Left ventricle myocardium superior (tissue), 1 donor: ENCODE measurements around the gene OLFM2. TPM values are rescaled to one million over a fixed set of nuclear protein-coding genes. Genes with fewer than 3 reads are reported as not detected.
"Not testable (repeated sequence)": the region's sequence is repeated elsewhere in the genome, so short reads cannot be mapped to it uniquely, and the experiment has no call there.

Source experiments
- ATAC-seq: fragments of 200-7000 bp; cut with Tn5 transposase; one replicate; pipeline ENCODE4 v1.9.1; 2020; ENCODE audit warnings: mild to moderate bottlenecking, moderate library complexity
- DNase-seq: peaks from one replicate; pipeline ENCODE4 v3.0.0-alpha.2; 2020
- intact Hi-C: fragments of 100-400 bp; cut with micrococcal nuclease; formaldehyde crosslinking; loops from one replicate; pipeline ENCODE4 v1.11.0; 2022
- total RNA-seq: library from RNA; stranded (reverse); fragmentation: NEBNext Ultra II Directional; extraction: Animal tissue kit (Norgen Biotek cat#: 25700); gene quantifications from one replicate; pipeline ENCODE4 v1.2.1, GENCODE V29; 2021
- donor health status: DM: no; HTN: yes; CAD: no; lungs with severe emphysema.

Gene OLFM2
- total RNA-seq, 1 donor from 2014 or later: 1.8 TPM

DNA sequence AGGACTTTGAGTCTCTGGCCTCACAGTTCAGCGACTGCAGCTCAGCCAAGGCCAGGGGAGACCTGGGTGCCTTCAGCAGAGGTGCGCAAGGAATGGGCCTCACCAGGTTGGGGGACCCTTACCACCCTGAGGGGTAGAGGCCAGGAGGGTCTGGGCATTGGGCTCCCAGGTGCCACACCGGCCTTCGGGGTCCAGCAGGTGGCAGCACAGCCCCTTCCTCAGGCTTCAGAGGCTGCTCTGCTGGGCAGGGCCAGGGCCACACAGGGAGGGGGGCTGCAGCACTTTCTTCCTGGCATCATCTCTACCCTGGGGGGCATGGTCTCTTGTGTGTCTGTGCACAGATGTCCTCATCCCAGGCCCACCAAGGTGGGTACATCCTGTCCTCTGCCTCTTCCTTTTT, 88.3 kb downstream of the OLFM2 start:
- no peak for DNase-seq
- no peak for ATAC-seq
- intact Hi-C loops: no loop called here

- peak; percentile 56 for DNase-seq
- intact Hi-C loops: no loop called here
- ATAC-seq: peak; percentile 61
These were observed 89.1 kb downstream of the OLFM2 start for GRCh38 chr19:9847087-9847671.

DNA sequence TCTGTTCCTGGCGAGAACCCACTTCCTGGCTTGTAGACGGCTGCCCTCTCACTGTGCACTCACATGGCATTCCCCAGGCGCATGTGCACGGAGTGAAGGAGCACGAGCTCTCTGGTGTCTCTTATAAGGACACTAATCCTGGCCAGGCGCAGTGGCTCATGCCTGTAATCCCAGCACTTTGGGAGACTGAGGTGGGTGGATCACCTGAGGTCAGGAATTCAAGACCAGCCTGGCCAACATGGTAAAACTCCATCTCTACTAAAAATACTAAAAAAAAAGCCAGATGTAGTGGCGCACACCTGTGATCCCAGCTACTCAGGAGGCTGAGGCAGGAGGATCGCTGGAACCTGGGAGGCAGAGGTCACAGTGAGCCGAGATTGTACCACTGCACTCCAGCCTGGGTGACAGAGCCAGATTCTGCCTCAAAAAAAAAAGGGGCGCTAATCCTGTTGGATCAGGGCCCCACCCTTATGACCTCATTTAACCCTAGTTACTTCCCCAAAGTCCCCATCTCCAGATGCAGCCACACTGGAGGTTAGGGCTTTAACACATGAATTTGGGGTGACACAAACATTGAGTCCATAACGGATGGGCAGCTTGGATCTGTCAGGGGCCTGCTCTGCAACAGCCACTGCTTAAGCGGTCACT, 92.6 kb downstream of the OLFM2 start:
- intact Hi-C loops, ATAC-seq, DNase-seq: not testable (repeated sequence)

DNA sequence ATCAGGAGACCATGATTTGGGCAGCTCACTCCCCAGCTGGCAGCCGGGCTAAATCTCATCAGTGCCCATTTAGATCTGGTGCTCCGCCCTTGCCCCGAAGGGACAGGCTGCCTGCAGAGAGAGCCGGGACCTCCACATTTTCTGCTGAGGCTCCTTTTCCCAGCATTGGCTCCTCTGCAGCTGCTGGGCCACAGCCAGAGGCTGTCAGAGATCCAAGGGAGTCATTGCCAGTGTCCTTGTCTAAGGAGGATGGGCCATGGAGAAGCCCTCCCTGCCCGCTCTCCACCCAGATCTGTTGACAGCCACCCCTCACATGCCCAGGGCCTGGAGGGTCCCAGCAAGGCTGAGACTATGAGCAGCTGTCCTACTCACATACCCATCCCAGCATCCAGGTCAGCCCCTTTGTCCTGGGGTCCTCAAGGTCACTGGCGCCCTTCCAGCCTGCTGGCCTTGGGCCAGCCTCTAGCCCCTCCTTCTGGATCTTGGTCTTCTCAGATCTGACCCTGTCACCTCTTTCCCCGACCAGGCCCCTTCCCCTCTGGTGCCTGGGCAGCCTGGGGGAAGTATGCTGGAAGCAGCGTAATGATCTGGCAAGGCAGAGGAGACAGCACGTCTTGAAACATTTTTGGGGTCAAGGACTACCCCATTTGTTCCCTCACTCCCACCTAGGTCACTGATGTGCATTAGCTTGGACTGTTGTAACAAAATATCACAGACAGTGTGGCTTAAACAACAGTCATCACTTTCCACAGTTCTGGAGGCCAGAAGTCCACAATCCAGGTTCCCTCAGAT, 93.3 kb downstream of the OLFM2 start:
- peak; percentile 60 for DNase-seq
- intact Hi-C loops: no loop called here
- peak; percentile 26 for ATAC-seq

DNA sequence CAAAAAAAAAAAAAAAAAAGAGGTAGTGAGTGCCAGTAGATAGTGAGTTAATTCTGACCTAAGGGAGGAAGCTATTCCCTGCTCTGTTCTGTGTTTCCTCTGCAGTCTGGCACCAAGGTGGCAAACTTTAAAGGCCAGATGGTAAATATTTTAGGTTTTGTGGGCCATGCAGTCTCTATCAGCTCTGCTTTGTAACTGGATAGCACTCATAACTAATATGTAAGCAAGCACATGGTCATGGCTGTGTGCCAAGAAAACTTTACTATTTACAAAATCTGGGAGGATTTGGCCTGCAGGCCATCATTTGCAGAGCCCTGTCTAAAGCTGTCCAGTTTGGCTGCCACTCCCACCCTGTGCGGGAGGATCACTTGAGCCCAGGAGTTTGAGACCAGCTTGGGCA, 96.9 kb downstream of the OLFM2 start:
- intact Hi-C loops: no loop called here
- ATAC-seq: no peak
- DNase-seq: no peak

DNA sequence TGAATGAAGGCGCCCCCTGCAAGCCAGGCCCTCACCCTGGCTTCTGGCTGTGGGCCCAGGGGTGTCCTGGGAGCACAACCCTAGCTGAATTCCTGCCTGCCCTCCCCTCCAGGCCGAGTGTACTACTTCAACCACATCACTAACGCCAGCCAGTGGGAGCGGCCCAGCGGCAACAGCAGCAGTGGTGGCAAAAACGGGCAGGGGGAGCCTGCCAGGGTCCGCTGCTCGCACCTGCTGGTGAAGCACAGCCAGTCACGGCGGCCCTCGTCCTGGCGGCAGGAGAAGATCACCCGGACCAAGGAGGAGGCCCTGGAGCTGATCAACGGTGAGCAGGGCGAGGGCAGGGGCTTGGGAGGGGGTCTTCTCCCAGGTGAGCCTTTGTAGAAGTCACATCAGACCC, 98.0 kb downstream of the OLFM2 start:
- DNase-seq (no peak), ATAC-seq (no peak)
- intact Hi-C loops: no loop called here

DNA sequence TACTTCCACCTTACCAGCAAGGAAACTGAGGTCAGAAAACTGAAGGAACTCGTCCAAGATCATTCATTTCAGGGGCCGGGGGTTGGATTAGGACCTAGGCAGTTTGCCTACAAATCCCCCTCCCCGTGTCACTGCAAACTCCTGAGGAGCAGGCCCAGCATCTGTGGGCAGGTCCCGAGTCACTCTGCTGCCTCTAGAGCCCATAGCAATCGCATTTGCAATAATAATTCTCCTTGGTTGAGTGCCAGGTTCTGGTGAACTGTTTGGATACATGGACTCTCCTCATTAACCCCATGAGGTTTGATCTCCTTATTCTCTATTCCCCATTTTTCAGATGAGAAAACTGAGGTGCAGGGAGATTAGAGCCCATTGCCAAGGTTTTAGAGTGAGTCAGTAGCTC, 100.3 kb downstream of the OLFM2 start:
- ATAC-seq (no peak), DNase-seq (no peak)
- intact Hi-C loops: no loop called here

DNA sequence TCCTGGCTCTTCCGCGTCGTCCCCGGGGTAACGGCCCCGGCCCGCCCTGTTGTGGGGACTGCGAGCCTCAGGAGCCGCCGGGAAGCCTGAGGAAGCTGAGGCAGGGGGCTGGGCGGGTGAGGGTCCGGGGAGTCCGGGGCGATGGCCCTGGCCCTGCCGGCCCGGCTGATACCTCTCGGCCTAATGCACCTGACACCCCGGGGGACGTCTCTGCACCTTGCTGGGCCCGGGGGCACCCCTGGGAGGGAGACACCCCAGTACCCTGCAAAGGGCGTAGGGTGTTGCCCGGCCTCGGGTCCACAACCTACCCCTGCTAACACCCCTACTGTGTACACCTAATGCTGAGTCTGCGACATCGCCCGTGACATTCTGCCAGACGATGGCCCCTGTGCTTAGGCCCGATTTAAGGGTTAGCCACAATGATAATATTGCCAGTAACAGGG, 100.8 kb downstream of the OLFM2 start:
- ATAC-seq (peak; percentile 27), DNase-seq (no peak)
- intact Hi-C loops: no loop called here

DNA sequence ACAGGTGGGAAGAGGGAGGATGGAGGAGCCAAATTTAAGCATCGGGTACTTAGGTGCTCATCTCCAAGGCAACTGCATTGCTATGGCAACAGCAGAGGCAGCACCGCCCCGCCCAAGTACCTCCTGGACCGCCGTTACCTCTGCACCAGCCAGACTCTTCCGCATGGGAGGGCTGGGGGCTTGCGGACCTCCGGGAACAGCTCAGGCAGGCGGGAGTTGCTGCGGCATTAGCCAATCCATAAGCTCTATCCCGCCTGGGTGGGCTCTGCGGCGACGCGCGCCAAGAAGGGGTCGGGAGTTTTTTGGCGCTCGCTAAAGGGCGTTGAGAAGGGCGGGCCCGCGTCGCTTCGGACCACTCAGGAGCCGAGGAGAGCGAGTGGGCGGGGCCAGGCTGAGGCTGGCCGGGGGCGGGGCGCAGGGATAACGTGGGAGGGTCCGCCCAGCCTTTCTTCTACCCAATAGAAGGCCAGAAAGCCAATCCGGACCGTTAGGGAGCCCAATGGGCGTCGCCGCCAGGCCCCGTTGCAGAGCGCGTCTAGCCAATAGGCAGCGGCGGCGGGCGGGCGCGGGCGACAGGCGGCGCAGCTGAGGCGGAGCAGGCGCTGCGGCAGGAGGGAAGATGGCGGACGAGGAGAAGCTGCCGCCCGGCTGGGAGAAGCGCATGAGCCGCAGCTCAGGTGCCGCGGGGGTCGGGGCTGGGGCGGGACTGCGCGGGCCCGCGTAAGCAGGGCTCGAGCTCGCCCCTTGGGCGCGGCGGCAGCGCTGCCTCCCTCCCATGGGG, 101.4 kb downstream of the OLFM2 start, which contains the start of gene PIN1:
Gene PIN1 (plus strand): TSS at position 593 of the 781 bp plus-strand sequence. CDS start 27 bp downstream, at position 620.
- DNase-seq (peak; percentile 100), ATAC-seq (peak; percentile 98)
- intact Hi-C loops: no loop called here

DNA sequence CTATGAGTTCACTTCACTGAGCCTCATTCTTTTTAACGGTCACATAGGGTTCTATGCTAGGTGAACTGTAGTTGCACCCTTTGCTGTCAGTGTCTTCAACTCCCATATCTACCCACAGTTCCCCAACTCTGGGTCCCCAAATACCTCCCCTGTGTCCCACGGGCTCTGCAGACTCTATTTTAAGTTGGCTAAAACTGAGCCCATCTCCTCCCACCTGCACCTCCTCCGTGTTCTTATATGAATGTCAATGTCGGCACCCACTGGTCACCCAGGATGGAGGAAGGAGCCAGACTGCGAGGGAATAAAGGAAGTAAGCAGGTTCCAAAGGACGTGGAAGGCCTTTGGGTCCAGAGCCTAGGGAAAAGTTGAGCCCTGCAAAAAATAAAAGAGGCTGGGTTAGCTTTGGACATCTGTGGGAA, 102.0 kb downstream of the OLFM2 start:
- DNase-seq (no peak), ATAC-seq (no peak)
- intact Hi-C loops: no loop called here

DNA sequence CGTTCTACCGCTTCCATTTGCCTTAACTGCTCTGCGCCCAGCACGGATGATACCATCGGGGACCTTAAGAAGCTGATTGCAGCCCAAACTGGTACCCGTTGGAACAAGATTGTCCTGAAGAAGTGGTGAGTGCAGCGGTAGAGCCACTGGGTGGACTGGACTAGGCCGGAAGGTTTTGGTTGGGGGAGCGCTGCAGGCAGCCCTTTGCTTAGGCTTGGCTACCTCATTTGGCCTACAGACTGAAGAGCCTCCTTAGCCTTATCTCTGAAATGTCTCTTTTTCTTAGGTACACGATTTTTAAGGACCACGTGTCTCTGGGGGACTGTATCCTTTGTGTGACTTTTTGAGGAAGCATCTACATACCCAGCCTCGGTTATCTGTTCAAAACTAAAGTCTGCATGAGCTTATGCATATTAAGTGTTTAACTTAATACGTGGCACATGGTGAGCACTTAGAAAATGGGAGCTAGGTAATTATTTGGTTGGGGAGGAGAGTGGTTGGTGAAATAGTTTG, 107.7 kb downstream of the OLFM2 start:
- no peak for ATAC-seq
- no peak for DNase-seq
- intact Hi-C loops: no loop called here

DNA sequence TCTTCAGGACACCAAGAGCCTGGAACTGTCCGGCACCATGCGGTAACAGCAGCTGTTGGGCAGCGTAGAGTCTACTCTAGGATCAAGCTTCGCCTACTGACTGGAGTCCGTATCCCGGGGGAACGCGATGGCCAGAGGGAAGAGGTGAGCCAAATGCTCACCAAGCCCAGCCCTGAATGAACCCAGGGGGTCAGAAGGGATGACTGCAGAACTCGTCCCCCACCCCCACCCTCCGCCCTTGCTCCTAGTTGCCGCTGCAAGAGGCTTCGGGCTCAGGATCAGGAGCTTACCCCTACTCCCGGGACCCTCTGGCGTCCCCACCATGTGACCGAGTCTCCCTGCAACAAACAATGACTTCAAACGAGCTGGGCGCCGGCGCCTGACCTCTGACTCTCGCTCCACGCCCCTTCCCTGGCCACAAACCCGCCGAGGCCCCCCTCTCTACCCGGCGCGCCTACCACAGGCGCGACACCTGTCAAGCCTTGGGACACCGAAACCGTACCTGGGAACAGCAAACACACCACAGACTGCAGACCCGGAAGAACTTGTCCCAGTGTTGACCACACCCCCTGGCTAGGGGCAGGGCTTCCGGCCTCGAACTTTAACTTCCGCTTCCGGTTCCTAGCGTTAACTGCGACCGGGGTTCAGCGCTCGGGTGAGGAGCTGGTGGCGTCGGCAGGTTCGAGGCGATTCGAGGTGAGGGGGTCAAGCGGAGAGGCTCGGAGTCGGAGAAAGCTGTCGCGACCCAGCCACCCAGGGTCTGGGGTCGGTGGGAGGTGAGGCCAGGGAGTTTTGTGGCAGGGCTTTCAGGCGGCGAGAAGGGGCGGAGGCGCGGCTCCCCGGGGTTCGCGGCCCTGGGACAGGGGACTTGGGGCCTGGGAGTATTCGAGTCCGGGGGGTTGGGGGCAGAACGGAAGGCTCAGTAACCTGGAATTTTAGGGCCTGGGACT, 108.8 kb downstream of the OLFM2 start, which contains the start of gene UBL5:
Gene UBL5 (plus strand): TSS at position 630 of the 950 bp plus-strand sequence. CDS start 420 bp downstream, outside the sequence.
- peak; percentile 96 for ATAC-seq
- intact Hi-C loops: no loop called here
- DNase-seq: peak; percentile 87

GRCh38 chr19:9823816-9824215, 112.5 kb downstream of the OLFM2 start:
- DNase-seq (no peak), ATAC-seq (no peak)
- intact Hi-C loops: no loop called here

DNA sequence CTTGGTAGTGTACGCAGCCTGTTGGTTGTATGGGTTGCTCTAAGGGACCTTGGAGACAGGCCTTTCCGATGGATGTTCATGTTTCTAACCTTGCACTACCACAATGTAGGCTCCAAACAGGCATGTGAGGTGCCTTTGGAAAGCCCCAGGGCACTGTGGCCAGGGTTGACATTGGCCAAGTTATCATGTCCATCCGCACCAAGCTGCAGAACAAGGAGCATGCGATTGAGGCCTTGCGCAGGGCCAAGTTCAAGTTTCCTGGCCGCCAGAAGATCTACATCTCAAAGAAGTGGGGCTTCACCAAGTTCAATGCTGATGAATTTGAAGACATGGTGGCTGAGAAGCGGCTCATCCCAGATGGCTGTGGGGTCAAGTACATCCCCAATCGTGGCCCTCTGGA, 116.3 kb downstream of the OLFM2 start:
- DNase-seq, intact Hi-C loops, ATAC-seq: not testable (repeated sequence)

GRCh38 chr19:9819596-9819909, 116.8 kb downstream of the OLFM2 start:
- ATAC-seq: no peak
- no peak for DNase-seq
- intact Hi-C loops: no loop called here

DNA sequence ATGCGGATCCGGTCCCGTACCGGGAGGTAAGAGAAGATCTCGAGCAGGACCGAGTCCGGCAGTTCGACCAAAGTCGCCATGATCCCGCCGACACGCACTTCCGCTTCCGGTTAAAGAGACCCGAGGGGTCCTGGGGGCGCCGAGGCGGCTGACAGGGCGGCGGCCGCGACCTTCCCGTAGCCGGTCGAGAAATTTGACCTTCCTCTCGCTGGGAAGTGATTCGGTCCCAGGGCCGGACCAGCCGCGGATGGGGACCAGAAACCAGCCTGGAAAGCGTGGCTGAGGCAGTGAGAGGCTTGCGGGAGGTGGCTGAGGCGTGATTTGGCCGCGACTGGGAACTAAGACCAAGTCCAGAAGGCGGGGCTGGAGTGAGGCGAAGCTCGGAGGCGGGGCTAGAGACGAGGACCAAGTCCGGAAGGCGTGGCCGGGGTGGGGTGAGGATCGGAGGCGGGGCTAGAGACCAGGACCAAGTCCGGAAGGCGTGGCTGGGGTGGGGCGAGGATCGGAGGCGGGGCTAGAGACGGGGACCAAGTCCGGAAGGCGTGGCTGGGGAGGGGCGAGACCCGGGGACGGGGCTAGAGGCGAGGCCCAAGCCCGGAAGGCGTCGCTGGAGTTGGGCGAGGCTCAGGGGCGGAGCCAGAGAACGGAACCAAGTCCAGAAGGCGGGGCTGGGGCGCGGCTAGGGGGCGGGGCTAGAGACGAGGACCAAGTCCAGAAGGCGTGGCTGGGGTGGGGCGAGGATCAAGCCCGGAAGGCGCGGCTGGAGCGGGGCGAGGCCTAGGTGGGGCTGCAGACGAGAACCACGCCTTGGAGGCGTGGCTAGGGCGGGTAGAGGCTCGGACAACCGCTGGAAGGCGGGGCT, 117.3 kb downstream of the OLFM2 start, which contains the start of gene FBXL12:
Gene FBXL12 (minus strand): TSS at position 346 of the 862 bp plus-strand sequence. CDS start 266 bp downstream, at position 80.
- intact Hi-C loops: no loop called here
- ATAC-seq (peak; percentile 94), DNase-seq (peak; percentile 100)

DNA sequence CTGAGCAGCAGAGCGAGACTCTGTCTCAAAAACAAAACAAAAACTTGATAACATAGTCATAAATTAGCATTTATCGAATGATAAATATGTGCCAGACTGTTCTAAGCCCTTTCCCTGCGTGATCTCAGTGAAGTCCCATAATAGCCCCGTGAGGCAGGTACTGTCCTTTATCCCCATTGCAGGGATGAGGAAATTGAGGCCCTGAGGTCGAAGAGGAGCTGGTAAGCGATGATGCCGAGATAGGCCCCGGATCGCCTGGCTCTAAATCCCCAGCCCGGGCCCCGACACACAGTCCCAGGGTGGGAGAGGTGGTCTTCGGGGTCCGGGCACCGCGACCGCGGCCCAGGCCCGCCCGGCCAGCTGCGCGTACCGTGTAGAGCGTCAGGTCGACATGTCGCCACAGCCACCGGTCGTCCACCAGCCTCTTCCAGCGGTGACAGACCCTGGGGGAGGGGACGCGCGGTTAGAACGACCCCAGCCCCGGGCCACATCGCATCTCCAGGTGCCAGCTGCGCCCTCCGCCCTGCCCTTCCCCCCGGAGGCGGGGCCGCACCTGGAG, 118.1 kb downstream of the OLFM2 start:
- ATAC-seq: peak; percentile 0
- no peak for DNase-seq
- intact Hi-C loops: no loop called here
